Osteocyte (in vitro differentiated cells): ENCODE data around the gene MAPK14. TPM values are rescaled to one million over a fixed set of nuclear protein-coding genes. Genes with fewer than 3 reads are reported as not detected.

ENCODE experiments used
- DNase-seq: peaks from one replicate; pipeline ENCODE4 v3.0.0; 2021; ENCODE audit warnings: mixed read lengths; ENCODE audit not compliant: unreplicated experiment; ENCODE audit errors: extremely low spot score
- H3K27ac Mint-ChIP-seq: one replicate; pipeline ENCODE4 v1.8.0; 2021; ENCODE audit warnings: mild to moderate bottlenecking, mixed read lengths; ENCODE audit not compliant: unreplicated experiment
- H3K27me3 Mint-ChIP-seq: one replicate; pipeline ENCODE4 v1.8.0; 2021; ENCODE audit warnings: mixed read lengths; ENCODE audit not compliant: unreplicated experiment
- H3K36me3 Mint-ChIP-seq: one replicate; pipeline ENCODE4 v1.8.0; 2021; ENCODE audit warnings: mixed read lengths; ENCODE audit not compliant: unreplicated experiment
- H3K4me1 Mint-ChIP-seq: one replicate; pipeline ENCODE4 v1.8.0; 2021; ENCODE audit warnings: mixed read lengths; ENCODE audit not compliant: unreplicated experiment
- H3K4me3 Mint-ChIP-seq: one replicate; pipeline ENCODE4 v1.8.0; 2021; ENCODE audit warnings: mild to moderate bottlenecking, moderate library complexity, mixed read lengths; ENCODE audit not compliant: unreplicated experiment
- H3K9me3 Mint-ChIP-seq: one replicate; pipeline ENCODE4 v1.8.0; 2021; ENCODE audit warnings: mixed read lengths; ENCODE audit not compliant: unreplicated experiment
- total RNA-seq: library from RNA; stranded (reverse); gene quantifications from 2 replicates; pipeline ENCODE4 v1.2.1, GENCODE V29; 2021
- TF ChIP-seq, protein P1 (sequence below): fragments of 200-600 bp; sonication (generic); IDR thresholded peaks from 2 replicates; pipeline ENCODE4 v1.5.0; 2021; ENCODE audit warnings: antibody characterized with exemption, mild to moderate bottlenecking, moderate library complexity

The MAPK14 gene
- total RNA-seq, 1 donor from 2014 or later: 38.8 TPM

DNA sequence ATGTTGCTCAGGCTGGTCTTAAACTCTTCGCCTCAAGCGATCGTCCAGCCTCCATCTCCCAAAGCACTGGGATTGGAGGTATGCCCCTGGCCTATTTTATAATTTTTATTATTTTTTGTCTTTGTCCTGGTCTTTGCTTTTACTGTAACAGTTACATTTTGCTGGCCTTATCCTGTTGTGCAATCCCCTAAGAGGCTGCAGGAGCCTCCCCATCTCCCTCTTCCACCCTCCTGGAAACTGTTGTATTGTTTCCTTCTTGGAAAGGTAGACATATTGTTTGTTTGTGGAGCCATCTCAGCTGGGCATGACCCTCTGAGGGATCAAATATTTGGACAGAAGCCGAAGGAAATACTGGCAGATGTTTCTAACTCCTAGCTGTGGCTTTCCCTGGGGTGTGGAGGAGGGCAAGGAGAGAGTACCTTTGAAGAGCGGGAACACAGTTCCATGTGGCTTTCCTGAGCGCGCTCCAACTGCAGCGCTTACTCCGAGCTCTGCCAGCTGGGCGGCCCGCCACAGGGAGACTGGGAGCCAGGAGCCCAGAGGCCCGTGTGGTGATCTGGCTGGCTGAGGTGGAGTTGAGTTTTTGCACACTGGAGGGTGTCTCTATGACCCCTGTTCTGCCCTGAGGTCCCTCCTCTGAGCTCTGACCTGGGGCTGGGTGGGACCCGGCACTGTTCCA lies 107.6 kb downstream of the MAPK14 start:
- Mint-ChIP-seq H3K27me3 (no peaks in the 10 kb centered on the region), H3K27ac (no peak overlapping the region), H3K36me3 (no peaks in the 10 kb centered on the region), H3K4me3 (no peak overlapping the region), H3K4me1 (peaks cover 6% of the 10 kb centered on the region), H3K9me3 (no peaks in the 10 kb centered on the region)
- TF ChIP-seq, protein P1, sequence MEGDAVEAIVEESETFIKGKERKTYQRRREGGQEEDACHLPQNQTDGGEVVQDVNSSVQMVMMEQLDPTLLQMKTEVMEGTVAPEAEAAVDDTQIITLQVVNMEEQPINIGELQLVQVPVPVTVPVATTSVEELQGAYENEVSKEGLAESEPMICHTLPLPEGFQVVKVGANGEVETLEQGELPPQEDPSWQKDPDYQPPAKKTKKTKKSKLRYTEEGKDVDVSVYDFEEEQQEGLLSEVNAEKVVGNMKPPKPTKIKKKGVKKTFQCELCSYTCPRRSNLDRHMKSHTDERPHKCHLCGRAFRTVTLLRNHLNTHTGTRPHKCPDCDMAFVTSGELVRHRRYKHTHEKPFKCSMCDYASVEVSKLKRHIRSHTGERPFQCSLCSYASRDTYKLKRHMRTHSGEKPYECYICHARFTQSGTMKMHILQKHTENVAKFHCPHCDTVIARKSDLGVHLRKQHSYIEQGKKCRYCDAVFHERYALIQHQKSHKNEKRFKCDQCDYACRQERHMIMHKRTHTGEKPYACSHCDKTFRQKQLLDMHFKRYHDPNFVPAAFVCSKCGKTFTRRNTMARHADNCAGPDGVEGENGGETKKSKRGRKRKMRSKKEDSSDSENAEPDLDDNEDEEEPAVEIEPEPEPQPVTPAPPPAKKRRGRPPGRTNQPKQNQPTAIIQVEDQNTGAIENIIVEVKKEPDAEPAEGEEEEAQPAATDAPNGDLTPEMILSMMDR: no peak
- no peak for DNase-seq

DNA sequence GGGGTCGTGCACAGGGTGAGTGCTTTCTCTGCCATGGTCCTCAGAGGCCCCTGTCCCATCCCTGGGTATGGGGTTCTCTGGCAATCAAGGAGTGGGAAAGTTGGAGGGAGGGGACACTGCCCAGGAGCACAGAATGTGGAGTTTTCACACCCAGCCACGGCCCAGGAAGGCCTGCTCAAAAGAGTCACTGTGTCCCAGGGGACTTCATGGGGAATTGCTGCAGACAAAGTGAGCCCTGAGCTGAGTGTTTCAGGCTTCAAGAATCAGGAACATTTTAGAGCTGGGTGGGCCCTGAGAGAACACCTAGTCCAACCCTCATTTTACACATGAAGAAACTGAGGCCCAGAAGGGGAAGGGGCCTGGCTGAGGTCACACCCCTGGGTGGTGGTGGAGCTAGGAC lies 108.4 kb downstream of the MAPK14 start:
- TF ChIP-seq, protein P1: no peak
- Mint-ChIP-seq H3K27me3 (no peaks in the 10 kb centered on the region), H3K4me3 (no peak overlapping the region), H3K36me3 (no peaks in the 10 kb centered on the region), H3K4me1 (peaks cover 6% of the 10 kb centered on the region), H3K27ac (no peak overlapping the region), H3K9me3 (no peaks in the 10 kb centered on the region)
- DNase-seq: no peak

DNA sequence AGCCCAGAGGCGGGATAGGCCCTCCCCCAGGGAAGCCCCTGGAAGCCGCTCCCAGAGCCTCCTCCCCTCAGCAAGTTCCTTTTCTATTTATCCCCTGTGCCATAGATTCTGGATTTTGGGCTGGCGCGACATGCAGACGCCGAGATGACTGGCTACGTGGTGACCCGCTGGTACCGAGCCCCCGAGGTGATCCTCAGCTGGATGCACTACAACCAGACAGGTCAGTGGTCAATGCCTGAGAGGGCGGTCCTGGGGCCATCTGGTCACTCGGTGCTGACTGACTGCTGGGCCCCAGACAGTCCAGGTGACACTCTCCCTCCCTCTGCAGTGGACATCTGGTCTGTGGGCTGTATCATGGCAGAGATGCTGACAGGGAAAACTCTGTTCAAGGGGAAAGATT lies 108.9 kb downstream of the MAPK14 start:
- H3K9me3 Mint-ChIP-seq: no peaks in the 10 kb centered on the region
- H3K4me1 Mint-ChIP-seq: peaks cover 3% of the 10 kb centered on the region
- H3K27me3 Mint-ChIP-seq: no peaks in the 10 kb centered on the region
- no peak overlapping the region for H3K4me3 Mint-ChIP-seq
- no peak for DNase-seq
- no peak overlapping the region for H3K27ac Mint-ChIP-seq
- H3K36me3 Mint-ChIP-seq: no peaks in the 10 kb centered on the region
- TF ChIP-seq, protein P1: no peak

DNA sequence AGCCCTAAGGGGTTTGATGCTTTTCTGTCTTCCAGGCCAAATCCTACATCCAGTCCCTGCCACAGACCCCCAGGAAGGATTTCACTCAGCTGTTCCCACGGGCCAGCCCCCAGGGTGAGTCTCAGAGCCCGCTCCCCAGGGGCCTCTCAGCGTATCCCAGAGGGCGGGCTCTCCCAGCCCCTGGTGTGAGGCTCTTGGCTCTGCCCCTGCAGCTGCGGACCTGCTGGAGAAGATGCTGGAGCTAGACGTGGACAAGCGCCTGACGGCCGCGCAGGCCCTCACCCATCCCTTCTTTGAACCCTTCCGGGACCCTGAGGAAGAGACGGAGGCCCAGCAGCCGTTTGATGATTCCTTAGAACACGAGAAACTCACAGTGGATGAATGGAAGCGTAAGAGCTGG lies 111.1 kb downstream of the MAPK14 start:
- Mint-ChIP-seq H3K9me3 (no peaks in the 10 kb centered on the region), H3K4me3 (no peak overlapping the region), H3K36me3 (no peaks in the 10 kb centered on the region), H3K27me3 (no peaks in the 10 kb centered on the region), H3K4me1 (no peaks in the 10 kb centered on the region), H3K27ac (no peak overlapping the region)
- DNase-seq: no peak
- TF ChIP-seq, protein P1: no peak

DNA sequence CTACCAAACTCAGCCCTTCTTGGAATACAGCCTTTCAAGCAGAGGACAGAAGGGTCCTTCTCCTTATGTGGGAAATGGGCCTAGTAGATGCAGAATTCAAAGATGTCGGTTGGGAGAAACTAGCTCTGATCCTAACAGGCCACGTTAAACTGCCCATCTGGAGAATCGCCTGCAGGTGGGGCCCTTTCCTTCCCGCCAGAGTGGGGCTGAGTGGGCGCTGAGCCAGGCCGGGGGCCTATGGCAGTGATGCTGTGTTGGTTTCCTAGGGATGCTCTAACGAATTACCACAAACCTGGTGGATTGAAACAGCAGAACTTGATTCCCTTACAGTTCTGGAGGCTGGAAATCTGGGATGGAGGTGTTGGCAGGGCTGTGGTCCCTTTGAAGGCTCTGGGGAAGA lies 111.8 kb downstream of the MAPK14 start:
- no peaks in the 10 kb centered on the region for H3K27me3 Mint-ChIP-seq
- H3K27ac Mint-ChIP-seq: no peak overlapping the region
- H3K36me3 Mint-ChIP-seq: no peaks in the 10 kb centered on the region
- TF ChIP-seq, protein P1: peak; percentile 25
- DNase-seq: no peak
- no peaks in the 10 kb centered on the region for H3K9me3 Mint-ChIP-seq
- H3K4me1 Mint-ChIP-seq: no peaks in the 10 kb centered on the region
- H3K4me3 Mint-ChIP-seq: no peak overlapping the region
